Left lobe of liver (tissue), 2 donors: ENCODE results near the gene PPP3CA. TPM values are rescaled to one million over a fixed set of nuclear protein-coding genes. Genes with fewer than 3 reads are reported as not detected.

ENCODE experiments used
- ATAC-seq: fragments of 200-7000 bp; cut with Tn5 transposase; one replicate; pipeline ENCODE4 v1.9.1; 2020; ENCODE audit warnings: mild to moderate bottlenecking, moderate library complexity
- DNase-seq: peaks from one replicate; pipeline ENCODE4 v3.0.0-alpha.2; 2020; ENCODE audit warnings: low spot score
- total RNA-seq: library from RNA; stranded (reverse); gene quantifications from one replicate; pipeline ENCODE4 v1.2.1, GENCODE V29; 2021
- donor health status: DM: no; HTN: no; CAD: no; lungs with moderate emphysema.
- donor health status: DM: no; HTN: yes; CAD: no.

The PPP3CA gene
- total RNA-seq, 1 donor from 2014 or later, result 11.1 TPM

GRCh38 chr4:101332424-101332823 is 14.9 kb downstream of the PPP3CA start:
- DNase-seq (no peak), ATAC-seq (no peak)

GRCh38 chr4:101331017-101331416 is 16.3 kb downstream of the PPP3CA start:
- DNase-seq (no peak), ATAC-seq (no peak)

- DNase-seq, result no peak
- no peak for ATAC-seq
Measured at GRCh38 chr4:101329592-101329991, 17.7 kb downstream of the PPP3CA start.

- no peak for ATAC-seq
- DNase-seq, result no peak
Measured at GRCh38 chr4:101328063-101328602, 19.2 kb downstream of the PPP3CA start.

GRCh38 chr4:101326576-101326975 is 20.8 kb downstream of the PPP3CA start:
- no peak for ATAC-seq
- no peak for DNase-seq

GRCh38 chr4:101322743-101323142 is 24.6 kb downstream of the PPP3CA start:
- ATAC-seq, result no peak
- no peak for DNase-seq

- ATAC-seq (no peak), DNase-seq (no peak)
Measured at GRCh38 chr4:101321481-101322042, 25.8 kb downstream of the PPP3CA start.

- DNase-seq (no peak), ATAC-seq (no peak)
Measured at GRCh38 chr4:101315786-101316185, 31.5 kb downstream of the PPP3CA start.

GRCh38 chr4:101315041-101315440 is 32.3 kb downstream of the PPP3CA start:
- no peak for ATAC-seq
- DNase-seq, result no peak

GRCh38 chr4:101309925-101310324 is 37.4 kb downstream of the PPP3CA start:
- DNase-seq, result no peak
- no peak for ATAC-seq

- DNase-seq (no peak), ATAC-seq (no peak)
Measured at GRCh38 chr4:101307899-101308298, 39.4 kb downstream of the PPP3CA start.

- DNase-seq, result no peak
- no peak for ATAC-seq
Measured at GRCh38 chr4:101306764-101307615, 40.3 kb downstream of the PPP3CA start.

GRCh38 chr4:101306225-101306624 is 41.1 kb downstream of the PPP3CA start:
- DNase-seq (no peak), ATAC-seq (no peak)

GRCh38 chr4:101304916-101305315 is 42.4 kb downstream of the PPP3CA start:
- DNase-seq, result no peak
- ATAC-seq, result peak; percentile 26

GRCh38 chr4:101299899-101300540 is 47.3 kb downstream of the PPP3CA start:
- DNase-seq, result no peak
- ATAC-seq, result no peak

- ATAC-seq, result no peak
- no peak for DNase-seq
Measured at GRCh38 chr4:101299021-101299420, 48.3 kb downstream of the PPP3CA start.

- no peak for DNase-seq
- ATAC-seq, result no peak
Measured at GRCh38 chr4:101295691-101296090, 51.6 kb downstream of the PPP3CA start.

- ATAC-seq, result no peak
- DNase-seq, result no peak
Measured at GRCh38 chr4:101294597-101294996, 52.7 kb downstream of the PPP3CA start.

GRCh38 chr4:101292901-101293300 is 54.4 kb downstream of the PPP3CA start:
- ATAC-seq (no peak), DNase-seq (no peak)

- ATAC-seq (no peak), DNase-seq (no peak)
Measured at GRCh38 chr4:101292214-101292613, 55.1 kb downstream of the PPP3CA start.

- peak; percentile 22 for ATAC-seq
- DNase-seq, result no peak
Measured at GRCh38 chr4:101291198-101291597, 56.1 kb downstream of the PPP3CA start.

GRCh38 chr4:101290654-101291053 is 56.7 kb downstream of the PPP3CA start:
- no peak for DNase-seq
- ATAC-seq, result no peak
